Adrenal gland (tissue), 5 donors: ENCODE measurements around the gene CTNND1.

ENCODE experiments used
- CTCF ChIP-seq, 6 experiments: fragments of 450-650 bp in 4 of 6; fragments of 200-600 bp in 2 of 6; sonication (generic) in 1 of 6; IDR thresholded peaks; 1 replicate in 5 of 6; 2 replicates in 1 of 6; pipeline versions ENCODE4 v1.5.1 to v1.8.0; 2016 to 2021; ENCODE audit warnings: antibody characterized with exemption in 6 of 6, mild to moderate bottlenecking in 2 of 6, moderate library complexity in 1 of 6
- POLR2A ChIP-seq, 2 donors: fragments of 450-650 bp; IDR thresholded peaks; one replicate each; pipeline ENCODE4 v1.6.1; 2017; ENCODE audit warnings: antibody characterized with exemption in 2 of 2, mild to moderate bottlenecking in 2 of 2, moderate library complexity in 1 of 2
- donor health status: DM: no; HTN: no; CAD: no.

GRCh38 chr11:57812634-57813033 is 51.0 kb downstream of the CTNND1 start:
- TF ChIP-seq CTCF (IDR thresholded peaks at IDR 0.05) (no peak), POLR2A (IDR thresholded peaks at IDR 0.05) (no peak)
